DOHH2 (cell line): ENCODE data around the gene RIOK3.

Experiments
- H3F3A ChIP-seq: fragments of 200-600 bp; sonication (generic), shearing (Covaris generic); 2 replicates; pipeline ENCODE4 v1.6.0; 2016; ENCODE audit warnings: antibody characterized with exemption, mild to moderate bottlenecking; ENCODE audit not compliant: control insufficient read depth, insufficient read depth
- H3K27ac ChIP-seq: fragments of 200-600 bp; sonication (generic); 2 replicates; pipeline ENCODE4 v1.5.1; 2014; ENCODE audit warnings: low read depth, mild to moderate bottlenecking, low read length, moderate library complexity
- H3K27me3 ChIP-seq: fragments of 200-600 bp; sonication (generic); 2 replicates; pipeline ENCODE4 v1.6.1; 2014; ENCODE audit warnings: mild to moderate bottlenecking, low read length, mixed read lengths; ENCODE audit not compliant: control insufficient read depth
- H3K36me3 ChIP-seq: fragments of 200-600 bp; sonication (generic); 2 replicates; pipeline ENCODE4 v1.6.1; 2014; ENCODE audit warnings: mild to moderate bottlenecking, low read length, moderate library complexity, mixed read lengths; ENCODE audit not compliant: control insufficient read depth
- H3K4me1 ChIP-seq: fragments of 200-600 bp; sonication (generic); 2 replicates; pipeline ENCODE4 v1.6.1; 2014; ENCODE audit warnings: mild to moderate bottlenecking, low read length, mixed read lengths; ENCODE audit not compliant: control insufficient read depth
- H3K4me2 ChIP-seq: fragments of 200-600 bp; sonication (generic); 2 replicates; pipeline ENCODE4 v1.6.0; 2014; ENCODE audit warnings: mild to moderate bottlenecking, low read length, moderate library complexity
- H3K4me3 ChIP-seq: fragments of 200-600 bp; sonication (generic); 2 replicates; pipeline ENCODE4 v1.5.1; 2014; ENCODE audit warnings: mild to moderate bottlenecking, low read length, mixed read lengths
- H3K79me2 ChIP-seq: fragments of 200-600 bp; sonication (generic); 2 replicates; pipeline ENCODE4 v1.6.1; 2014; ENCODE audit warnings: mild to moderate bottlenecking, low read length, mixed read lengths; ENCODE audit not compliant: control insufficient read depth
- H3K9me2 ChIP-seq: fragments of 200-600 bp; sonication (generic); replicated peaks from 2 replicates; pipeline ENCODE4 v1.6.1; 2014; ENCODE audit warnings: mild to moderate bottlenecking, low read length, mixed read lengths; ENCODE audit not compliant: control insufficient read depth
- H3K9me3 ChIP-seq: fragments of 200-600 bp; sonication (generic); 2 replicates; pipeline ENCODE4 v1.6.1; 2014; ENCODE audit warnings: antibody characterized with exemption, low read length, mixed read lengths; ENCODE audit not compliant: control insufficient read depth, insufficient read depth
- H4K20me1 ChIP-seq: fragments of 200-600 bp; sonication (generic); 2 replicates; pipeline ENCODE4 v1.6.0; 2014; ENCODE audit warnings: low read depth, mild to moderate bottlenecking, antibody characterized with exemption, low read length, moderate library complexity; ENCODE audit not compliant: control insufficient read depth, insufficient read depth
- CTCF ChIP-seq: fragments of 200-600 bp; sonication (generic); IDR thresholded peaks from one replicate; pipeline ENCODE4 v1.5.1; 2014; ENCODE audit warnings: antibody characterized with exemption, mild to moderate bottlenecking, low read depth, low read length; ENCODE audit not compliant: poor library complexity, severe bottlenecking
- EZH2phosphoT487 ChIP-seq: fragments of 200-600 bp; sonication (generic); IDR thresholded peaks from 2 replicates; pipeline ENCODE4 v1.6.1; 2017; ENCODE audit warnings: borderline replicate concordance, mild to moderate bottlenecking, antibody characterized with exemption, low read length, moderate library complexity, mixed read lengths

RIOK3 gene

GRCh38 chr18:23406271-23406787, 46.8 kb upstream of the RIOK3 start:
- Histone ChIP-seq H3K36me3 (no peaks in the 10 kb centered on the region), H3K4me2 (no peak overlapping the region), H4K20me1 (no peaks in the 10 kb centered on the region), H3K9me3 (no peaks in the 10 kb centered on the region), H3K27me3 (no peaks in the 10 kb centered on the region), H3F3A (no peaks in the 10 kb centered on the region), H3K4me1 (no peaks in the 10 kb centered on the region), H3K27ac (no peak overlapping the region), H3K9me2 (no peaks in the 10 kb centered on the region), H3K79me2 (no peaks in the 10 kb centered on the region), H3K4me3 (no peak overlapping the region)
- TF ChIP-seq CTCF: no peak
- no peak for TF ChIP-seq EZH2phosphoT487

GRCh38 chr18:23412351-23412964, 40.6 kb upstream of the RIOK3 start:
- Histone ChIP-seq H3K4me2 (no peak overlapping the region), H3K27ac (no peak overlapping the region)

GRCh38 chr18:23415515-23415914, 37.6 kb upstream of the RIOK3 start:
- no peaks in the 10 kb centered on the region for H3K79me2 ChIP-seq
- no peaks in the 10 kb centered on the region for H3K36me3 ChIP-seq

More at GRCh38 chr18:23412351-23412964, 40.6 kb upstream of the RIOK3 start:
- Histone ChIP-seq H3K79me2 (no peaks in the 10 kb centered on the region), H3K9me2 (no peaks in the 10 kb centered on the region), H3F3A (no peaks in the 10 kb centered on the region), H3K36me3 (no peaks in the 10 kb centered on the region), H3K4me1 (no peaks in the 10 kb centered on the region), H4K20me1 (no peaks in the 10 kb centered on the region), H3K4me3 (no peak overlapping the region), H3K27me3 (no peaks in the 10 kb centered on the region), H3K9me3 (no peaks in the 10 kb centered on the region)
- TF ChIP-seq EZH2phosphoT487: no peak
- TF ChIP-seq CTCF: no peak

More at GRCh38 chr18:23415515-23415914, 37.6 kb upstream of the RIOK3 start:
- Histone ChIP-seq H3K4me3 (no peak overlapping the region), H3K27ac (no peak overlapping the region), H3K4me2 (no peak overlapping the region), H3K9me3 (no peaks in the 10 kb centered on the region), H3K9me2 (no peaks in the 10 kb centered on the region), H3K27me3 (no peaks in the 10 kb centered on the region), H4K20me1 (no peaks in the 10 kb centered on the region), H3F3A (no peaks in the 10 kb centered on the region), H3K4me1 (no peaks in the 10 kb centered on the region)
- TF ChIP-seq CTCF (no peak), EZH2phosphoT487 (no peak)
